GM19452 (cell line): Measurements from ENCODE around the gene FXR1.
"Not testable (repeated sequence)": the region's sequence is repeated elsewhere in the genome, so short reads cannot be mapped to it uniquely, and the experiment has no call there.

Source experiments
- ATAC-seq: cut with Tn5 transposase; IDR thresholded peaks from one replicate; pipeline ENCODE4 v1.9.1; 2021; ENCODE audit not compliant: unreplicated experiment

The FXR1 gene

DNA sequence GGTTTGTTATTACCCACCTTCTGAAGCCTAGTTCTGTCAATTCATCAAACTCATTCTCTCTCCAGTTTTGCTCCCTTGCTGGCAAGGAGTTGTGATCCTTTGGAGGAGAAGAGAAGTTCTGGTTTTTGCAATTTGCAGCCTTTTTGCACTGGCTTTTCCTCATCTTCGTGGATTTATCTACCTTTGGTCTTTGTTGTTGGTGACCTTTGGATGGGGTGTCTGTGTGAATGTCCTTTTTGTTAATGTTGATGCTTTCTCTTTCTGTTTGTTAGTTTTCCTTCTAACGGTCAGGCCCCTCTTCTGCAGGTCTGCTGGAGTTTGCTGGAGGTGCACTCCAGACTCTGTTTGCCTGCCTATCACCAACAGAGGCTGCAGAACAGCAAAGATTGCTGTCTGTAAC lies 91.0 kb downstream of the FXR1 start:
- ATAC-seq, result not testable (repeated sequence)

DNA sequence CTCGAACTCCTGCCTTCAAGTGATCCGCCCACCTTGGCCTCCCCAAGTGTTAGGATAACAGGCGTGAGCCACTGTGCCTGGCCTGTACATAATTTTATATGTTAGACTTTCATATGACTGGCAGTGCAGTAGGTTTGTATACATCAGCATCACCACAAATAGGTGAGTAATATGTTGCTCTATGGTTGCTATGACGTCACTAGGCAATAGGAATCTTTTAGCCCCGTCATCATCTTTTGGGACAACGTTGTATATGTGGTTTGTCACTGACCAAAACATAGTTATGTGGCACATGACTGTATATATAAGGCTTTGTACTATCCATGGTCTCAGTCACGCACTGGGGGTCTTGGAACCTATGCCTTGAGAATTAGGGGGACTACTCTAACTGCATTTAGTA lies 94.1 kb downstream of the FXR1 start:
- no peak for ATAC-seq

- ATAC-seq, result no peak
Observed at GRCh38 chr3:181007262-181007661, 94.8 kb downstream of the FXR1 start.

- no peak for ATAC-seq
Observed at GRCh38 chr3:181008796-181009195, 96.3 kb downstream of the FXR1 start.

GRCh38 chr3:181009225-181009624 lies 96.8 kb downstream of the FXR1 start:
- ATAC-seq, result no peak

DNA sequence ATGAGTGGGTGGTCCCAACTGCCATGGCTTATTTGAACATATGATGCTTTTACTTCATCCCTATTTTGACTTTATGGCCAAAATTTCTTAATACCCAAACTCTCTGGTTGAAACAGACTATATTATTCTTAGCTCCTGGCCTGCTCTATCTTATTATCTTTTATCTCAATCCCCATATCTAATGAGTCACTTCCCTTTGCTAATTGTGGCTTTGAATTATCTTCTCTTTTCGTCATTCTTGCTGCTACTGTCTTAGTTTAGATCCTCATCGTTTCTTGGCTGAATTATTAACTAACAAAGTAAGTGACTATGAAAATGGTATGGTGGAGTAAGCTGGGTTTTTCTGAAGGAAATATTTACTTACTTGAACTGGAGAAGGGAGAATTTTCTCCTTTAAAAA lies 105.2 kb downstream of the FXR1 start:
- ATAC-seq, result no peak

GRCh38 chr3:181025204-181025603 lies 112.7 kb downstream of the FXR1 start:
- ATAC-seq, result no peak

GRCh38 chr3:181030948-181031347 lies 118.5 kb downstream of the FXR1 start:
- no peak for ATAC-seq
